Right lobe of liver (tissue), 4 donors: Measurements from ENCODE around the gene MAST4.

Experiments
- POLR2A ChIP-seq: fragments of 450-650 bp; IDR thresholded peaks from one replicate; pipeline ENCODE4 v1.6.1; 2017; ENCODE audit warnings: antibody characterized with exemption, mild to moderate bottlenecking
- TF ChIP-seq, protein P1 (sequence below), 4 donors: fragments of 200-600 bp in 3 of 4; fragments of 450-650 bp in 1 of 4; IDR thresholded peaks; one replicate each; pipeline versions ENCODE4 v1.5.1 to v1.8.0; 2016 to 2022; ENCODE audit warnings: antibody characterized with exemption in 4 of 4, mild to moderate bottlenecking in 2 of 4
- donor health status: DM: no; HTN: no; CAD: no.
- donor health status: DM: no; HTN: no; CAD: no.
- donor health status: DM: no; HTN: yes; CAD: no.

DNA sequence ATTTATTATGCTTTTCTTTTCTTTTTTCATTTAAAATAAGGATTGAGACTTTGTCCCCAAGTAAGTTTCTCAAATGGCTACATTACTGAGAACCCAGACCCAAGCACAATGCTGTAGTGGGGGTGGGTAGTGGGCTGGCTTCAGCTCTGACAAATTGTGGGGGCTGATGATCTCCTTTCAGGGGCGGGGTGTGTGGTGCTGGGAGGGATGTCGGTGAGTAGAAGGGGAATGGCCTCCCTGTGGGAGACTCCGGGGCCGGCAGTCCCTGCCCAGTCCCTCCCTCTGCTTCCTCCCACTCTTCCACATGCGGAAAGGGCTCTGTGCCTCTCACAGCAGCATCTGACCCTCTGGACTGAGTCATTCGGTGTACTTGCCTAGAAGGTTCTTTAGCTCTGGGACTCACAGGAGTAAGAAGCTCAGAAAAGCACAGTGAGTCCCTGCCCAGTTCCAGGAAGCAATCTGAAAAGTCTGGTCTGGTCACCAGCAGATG is 586.2 kb downstream of the MAST4 start:
- TF ChIP-seq, protein P1, sequence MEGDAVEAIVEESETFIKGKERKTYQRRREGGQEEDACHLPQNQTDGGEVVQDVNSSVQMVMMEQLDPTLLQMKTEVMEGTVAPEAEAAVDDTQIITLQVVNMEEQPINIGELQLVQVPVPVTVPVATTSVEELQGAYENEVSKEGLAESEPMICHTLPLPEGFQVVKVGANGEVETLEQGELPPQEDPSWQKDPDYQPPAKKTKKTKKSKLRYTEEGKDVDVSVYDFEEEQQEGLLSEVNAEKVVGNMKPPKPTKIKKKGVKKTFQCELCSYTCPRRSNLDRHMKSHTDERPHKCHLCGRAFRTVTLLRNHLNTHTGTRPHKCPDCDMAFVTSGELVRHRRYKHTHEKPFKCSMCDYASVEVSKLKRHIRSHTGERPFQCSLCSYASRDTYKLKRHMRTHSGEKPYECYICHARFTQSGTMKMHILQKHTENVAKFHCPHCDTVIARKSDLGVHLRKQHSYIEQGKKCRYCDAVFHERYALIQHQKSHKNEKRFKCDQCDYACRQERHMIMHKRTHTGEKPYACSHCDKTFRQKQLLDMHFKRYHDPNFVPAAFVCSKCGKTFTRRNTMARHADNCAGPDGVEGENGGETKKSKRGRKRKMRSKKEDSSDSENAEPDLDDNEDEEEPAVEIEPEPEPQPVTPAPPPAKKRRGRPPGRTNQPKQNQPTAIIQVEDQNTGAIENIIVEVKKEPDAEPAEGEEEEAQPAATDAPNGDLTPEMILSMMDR (IDR thresholded peaks at IDR 0.05) = no peak
- no peak for TF ChIP-seq POLR2A
